Thoracic aorta (tissue), 2 donors: ENCODE results near the gene MLXIP. TPM values are rescaled to one million over a fixed set of nuclear protein-coding genes. Genes with fewer than 3 reads are reported as not detected.

ENCODE experiments used
- ATAC-seq: fragments of 150-250 bp; one replicate; pipeline ENCODE4 v1.8.0; 2017; ENCODE audit warnings: low read depth; ENCODE audit not compliant: insufficient number of reproducible peaks, low FRiP score
- DNase-seq: peaks from one replicate; pipeline ENCODE4 v3.0.0-alpha.2; 2020; ENCODE audit warnings: low spot score
- H3K27ac ChIP-seq, 2 donors: fragments of 200-600 bp; sonication (generic); 1 replicate in 1 of 2; 2 replicates in 1 of 2; pipeline ENCODE4 v1.5.1; 2016; ENCODE audit warnings: mild to moderate bottlenecking in 2 of 2, moderate library complexity in 2 of 2
- H3K27me3 ChIP-seq: fragments of 200-600 bp; sonication (generic); replicated peaks from 2 replicates; pipeline ENCODE4 v1.6.0; 2016; ENCODE audit warnings: mild to moderate bottlenecking; ENCODE audit not compliant: insufficient read depth
- H3K36me3 ChIP-seq: fragments of 200-600 bp; sonication (generic); one replicate; pipeline ENCODE4 v1.5.1; 2016
- H3K4me1 ChIP-seq, 2 donors: fragments of 200-600 bp; sonication (generic); 1 replicate in 1 of 2; 2 replicates in 1 of 2; pipeline versions ENCODE4 v1.5.1 to v1.6.0; 2016; ENCODE audit warnings: low read depth in 2 of 2, mild to moderate bottlenecking in 1 of 2; ENCODE audit not compliant: control insufficient read depth in 1 of 2
- H3K4me3 ChIP-seq: fragments of 200-600 bp; sonication (generic); 2 replicates; pipeline ENCODE4 v1.5.1; 2016; ENCODE audit warnings: mild to moderate bottlenecking
- H3K9me3 ChIP-seq: fragments of 200-600 bp; sonication (generic); 2 replicates; pipeline ENCODE4 v1.5.1; 2016
- CTCF ChIP-seq: fragments of 200-600 bp; sonication (generic); IDR thresholded peaks from one replicate; pipeline ENCODE4 v1.5.1; 2019; ENCODE audit warnings: antibody characterized with exemption
- total RNA-seq, 2 donors: library from RNA; depleted of rRNA; stranded (reverse); fragments of >200 nt; gene quantifications; one replicate each; pipeline versions ENCODE4 v1.1.0 to v1.2.3, GENCODE V29; 2016

The MLXIP gene
- total RNA-seq, 2 donors from 2014 or later: 35.5 to 50.3 TPM

- Histone ChIP-seq H3K36me3 (no peaks in the 10 kb centered on the region), H3K27ac (peak overlapping the region; percentile 62 to 77), H3K27me3 (no peaks in the 10 kb centered on the region), H3K4me3 (peak overlapping the region; percentile 87), H3K9me3 (no peaks in the 10 kb centered on the region), H3K4me1 (peaks cover 22 to 47% of the 10 kb centered on the region in 2 donors)
- no peak for TF ChIP-seq CTCF
- DNase-seq: no peak
- no peak for ATAC-seq
Measured at GRCh38 chr12:122081083-122081696, 2.6 kb downstream of the MLXIP start.

GRCh38 chr12:122081697-122082221 lies 3.2 kb downstream of the MLXIP start:
- Histone ChIP-seq H3K27ac (peak overlapping the region; percentile 62 to 77), H3K4me3 (peak overlapping the region; percentile 87), H3K4me1 (peaks cover 22 to 47% of the 10 kb centered on the region in 2 donors), H3K36me3 (no peaks in the 10 kb centered on the region), H3K9me3 (no peaks in the 10 kb centered on the region), H3K27me3 (no peaks in the 10 kb centered on the region)
- ATAC-seq (no peak), DNase-seq (no peak)
- TF ChIP-seq CTCF: no peak

GRCh38 chr12:122082621-122083356 lies 4.2 kb downstream of the MLXIP start:
- no peak overlapping the region for H3K27ac ChIP-seq

GRCh38 chr12:122084857-122085405 lies 6.4 kb downstream of the MLXIP start:
- Histone ChIP-seq H3K27me3 (no peaks in the 10 kb centered on the region), H3K4me3 (no peak overlapping the region), H3K4me1 (peaks cover 35 to 60% of the 10 kb centered on the region in 2 donors), H3K36me3 (no peaks in the 10 kb centered on the region), H3K9me3 (no peaks in the 10 kb centered on the region), H3K27ac (no peak overlapping the region)
- DNase-seq: no peak
- ATAC-seq: no peak
- TF ChIP-seq CTCF: no peak

More at GRCh38 chr12:122082621-122083356, 4.2 kb downstream of the MLXIP start:
- no peak for DNase-seq
- Histone ChIP-seq H3K36me3 (no peaks in the 10 kb centered on the region), H3K9me3 (no peaks in the 10 kb centered on the region), H3K27me3 (no peaks in the 10 kb centered on the region), H3K4me1 (peaks cover 22 to 47% of the 10 kb centered on the region in 2 donors), H3K4me3 (no peak overlapping the region)
- TF ChIP-seq CTCF: no peak
- ATAC-seq: no peak

GRCh38 chr12:122085591-122085990 lies 7.0 kb downstream of the MLXIP start:
- H3K36me3 ChIP-seq: no peaks in the 10 kb centered on the region
- no peak for TF ChIP-seq CTCF
- H3K4me1 ChIP-seq: peaks cover 36 to 60% of the 10 kb centered on the region in 2 donors
- DNase-seq: no peak
- no peak for ATAC-seq
- no peak overlapping the region for H3K27ac ChIP-seq
- no peak overlapping the region for H3K4me3 ChIP-seq
- no peaks in the 10 kb centered on the region for H3K27me3 ChIP-seq
- no peaks in the 10 kb centered on the region for H3K9me3 ChIP-seq
